Measurements from ENCODE around the gene SLC4A1AP.
"Not testable (repeated sequence)": the region's sequence is repeated elsewhere in the genome, so short reads cannot be mapped to it uniquely, and the experiment has no call there.

SLC4A1AP gene

GRCh38 chr2:27652341-27652740 lies 11.3 kb upstream of the SLC4A1AP start:
- no peak for DNase-seq

GRCh38 chr2:27652790-27653189 lies 10.9 kb upstream of the SLC4A1AP start:
- no peak for DNase-seq

- no peak for DNase-seq
These were observed 10.3 kb upstream of the SLC4A1AP start for GRCh38 chr2:27653397-27653796.

- no peak for DNase-seq
These were observed 8.3 kb upstream of the SLC4A1AP start for GRCh38 chr2:27655155-27655951.

- DNase-seq, result no peak
These were observed 2.3 kb upstream of the SLC4A1AP start for GRCh38 chr2:27661371-27661770.

- DNase-seq, result no peak
These were observed 475 bp downstream of the SLC4A1AP start for GRCh38 chr2:27664154-27664574.

GRCh38 chr2:27664622-27665363 lies 1.1 kb downstream of the SLC4A1AP start:
- DNase-seq, result no peak

- no peak for DNase-seq
These were observed 3.8 kb downstream of the SLC4A1AP start for GRCh38 chr2:27667446-27667845.

- DNase-seq, result no peak
These were observed 7.5 kb downstream of the SLC4A1AP start for GRCh38 chr2:27671235-27671634.

GRCh38 chr2:27672723-27673486 lies 9.2 kb downstream of the SLC4A1AP start:
- DNase-seq, result no peak

- no peak for DNase-seq
These were observed 16.9 kb downstream of the SLC4A1AP start for GRCh38 chr2:27680571-27680970.

- DNase-seq, result no peak
These were observed 18.2 kb downstream of the SLC4A1AP start for GRCh38 chr2:27681841-27682240.

- DNase-seq, result not testable (repeated sequence)
These were observed 18.7 kb downstream of the SLC4A1AP start for GRCh38 chr2:27682334-27682771.

GRCh38 chr2:27683390-27684071 lies 19.8 kb downstream of the SLC4A1AP start:
- peak; percentile 94 for DNase-seq

GRCh38 chr2:27685006-27685405 lies 21.3 kb downstream of the SLC4A1AP start:
- DNase-seq, result not testable (repeated sequence)

GRCh38 chr2:27685577-27685976 lies 21.9 kb downstream of the SLC4A1AP start:
- DNase-seq, result no peak

- no peak for DNase-seq
These were observed 23.5 kb downstream of the SLC4A1AP start for GRCh38 chr2:27687232-27687631.

GRCh38 chr2:27689424-27689823 lies 25.7 kb downstream of the SLC4A1AP start:
- DNase-seq, result no peak

- DNase-seq, result no peak
These were observed 26.4 kb downstream of the SLC4A1AP start for GRCh38 chr2:27690052-27690451.

GRCh38 chr2:27697660-27698059 lies 34.0 kb downstream of the SLC4A1AP start:
- DNase-seq, result no peak

- no peak for DNase-seq
These were observed 38.0 kb downstream of the SLC4A1AP start for GRCh38 chr2:27701676-27702075.

GRCh38 chr2:27702302-27702701 lies 38.6 kb downstream of the SLC4A1AP start:
- DNase-seq, result no peak
